ENCODE measurements around the gene ABLIM2. TPM values are rescaled to one million over a fixed set of nuclear protein-coding genes. Genes with fewer than 3 reads are reported as not detected.

Gene ABLIM2
- total RNA-seq, 4 donors from 2014 or later, result 4.2 to 28.5 (median 8.7) TPM

GRCh38 chr4:8021796-8022195 is 136.8 kb downstream of the ABLIM2 start:
- TF ChIP-seq EP300 (IDR thresholded peaks at IDR 0.05), result no peak
- no peak for TF ChIP-seq POLR2A (IDR thresholded peaks at IDR 0.05; ENCODE audit: low read depth)
- no peak for TF ChIP-seq CTCF (IDR thresholded peaks at IDR 0.05)
- TF ChIP-seq POLR2AphosphoS5 (IDR thresholded peaks at IDR 0.05), result no peak
- intact Hi-C loops (cut with DNase I), result no loop called here

GRCh38 chr4:8019396-8020365 is 138.9 kb downstream of the ABLIM2 start:
- Histone ChIP-seq H3K36me3 (no peaks in the 10 kb centered on the region), H3K4me3 (no peak overlapping the region), H3K27ac (replicated peaks in 1 of 4) (no peak overlapping the region), H3K4me1 (peaks cover 0 to 4% (median 0%) of the 10 kb centered on the region in 4 donors), H3K27me3 (no peaks in the 10 kb centered on the region), H3K9me3 (no peaks in the 10 kb centered on the region)
- intact Hi-C loops (cut with DNase I), result no loop called here
- TF ChIP-seq EP300 (IDR thresholded peaks at IDR 0.05) (no peak), POLR2A (IDR thresholded peaks at IDR 0.05; ENCODE audit: low read depth) (no peak), CTCF (IDR thresholded peaks at IDR 0.05) (no peak), POLR2AphosphoS5 (IDR thresholded peaks at IDR 0.05) (no peak)
- 77% methylated on average over 24 of the region's 24 CpGs for WGBS
- no peak for DNase-seq (ENCODE audit: extremely low spot score)

More at GRCh38 chr4:8021796-8022195, 136.8 kb downstream of the ABLIM2 start:
- WGBS, result 81% methylated on average over 8 of the region's 13 CpGs
- Histone ChIP-seq H3K9me3 (no peaks in the 10 kb centered on the region), H3K27ac (replicated peaks in 1 of 4) (no peak overlapping the region), H3K4me1 (no peaks in the 10 kb centered on the region), H3K4me3 (no peak overlapping the region), H3K36me3 (peaks cover 0 to 2% (median 0%) of the 10 kb centered on the region in 4 donors), H3K27me3 (no peaks in the 10 kb centered on the region)
- DNase-seq (ENCODE audit: extremely low spot score), result no peak

GRCh38 chr4:8016527-8016926 is 142.1 kb downstream of the ABLIM2 start:
- Histone ChIP-seq H3K36me3 (no peaks in the 10 kb centered on the region), H3K9me3 (no peaks in the 10 kb centered on the region), H3K4me1 (peaks cover 0 to 4% (median under 1%) of the 10 kb centered on the region in 4 donors), H3K27me3 (no peaks in the 10 kb centered on the region), H3K27ac (replicated peaks in 1 of 4) (no peak overlapping the region), H3K4me3 (no peak overlapping the region)
- TF ChIP-seq POLR2A (IDR thresholded peaks at IDR 0.05; ENCODE audit: low read depth) (no peak), EP300 (IDR thresholded peaks at IDR 0.05) (no peak), CTCF (IDR thresholded peaks at IDR 0.05) (no peak), POLR2AphosphoS5 (IDR thresholded peaks at IDR 0.05) (no peak)
- no peak for DNase-seq (ENCODE audit: extremely low spot score)
- WGBS, result 84% methylated on average over 12 of the region's 12 CpGs
- intact Hi-C loops (cut with DNase I), result no loop called here

GRCh38 chr4:8015512-8015911 is 143.1 kb downstream of the ABLIM2 start:
- Histone ChIP-seq H3K27ac (replicated peaks in 1 of 4) (no peak overlapping the region), H3K4me1 (peaks cover 0 to 14% (median 7%) of the 10 kb centered on the region in 4 donors), H3K9me3 (no peaks in the 10 kb centered on the region), H3K27me3 (no peaks in the 10 kb centered on the region), H3K4me3 (no peak overlapping the region), H3K36me3 (no peaks in the 10 kb centered on the region)
- intact Hi-C loops (cut with DNase I), result no loop called here
- TF ChIP-seq POLR2AphosphoS5 (IDR thresholded peaks at IDR 0.05), result no peak
- TF ChIP-seq POLR2A (IDR thresholded peaks at IDR 0.05; ENCODE audit: low read depth), result no peak
- peak in 1 of 3 experiments; percentile 27 for TF ChIP-seq CTCF (IDR thresholded peaks at IDR 0.05)
- no peak for TF ChIP-seq EP300 (IDR thresholded peaks at IDR 0.05)
- DNase-seq (ENCODE audit: extremely low spot score), result no peak
- WGBS, result 32% methylated on average over 4 of the region's 4 CpGs
